WTC11 (cell line): ENCODE data around the gene ZNF516. TPM values are rescaled to one million over a fixed set of nuclear protein-coding genes. Genes with fewer than 3 reads are reported as not detected.

Source experiments
- ATAC-seq: fragments of 200-7000 bp; cut with Tn5 transposase; 2 replicates; pipeline ENCODE4 v1.10.0; 2021; ENCODE audit warnings: mild to moderate bottlenecking, moderate library complexity
- CTCF ChIA-PET: fragments of 300-600 bp; sonication (Branson Sonifier 250); formaldehyde crosslinking; loops from one replicate; lab custom pipeline; 2021; ENCODE audit warnings: antibody characterized with exemption; lab: Charles Lee
- POLR2A ChIA-PET: fragments of 350-600 bp; sonication (Branson Sonifier 250); formaldehyde crosslinking; loops from one replicate; lab custom pipeline; 2021; ENCODE audit warnings: antibody characterized with exemption; lab: Charles Lee
- DNase-seq: peaks from one replicate; pipeline ENCODE4 v3.0.0; 2021; ENCODE audit warnings: low spot score
- H3K27ac Mint-ChIP-seq: 2 replicates; pipeline ENCODE4 v1.8.0; 2021; ENCODE audit warnings: mixed read lengths
- H3K27me3 Mint-ChIP-seq: 2 replicates; pipeline ENCODE4 v1.8.0; 2021; ENCODE audit warnings: low read depth, mild to moderate bottlenecking, moderate library complexity, mixed read lengths
- H3K36me3 Mint-ChIP-seq: 2 replicates; pipeline ENCODE4 v1.8.0; 2021; ENCODE audit warnings: mixed read lengths
- H3K4me1 Mint-ChIP-seq: 2 replicates; pipeline ENCODE4 v1.8.0; 2022; ENCODE audit warnings: mixed read lengths
- H3K4me3 Mint-ChIP-seq: 2 replicates; pipeline ENCODE4 v1.8.0; 2021; ENCODE audit warnings: mild to moderate bottlenecking, moderate library complexity, mixed read lengths
- H3K9me3 Mint-ChIP-seq: 2 replicates; pipeline ENCODE4 v1.8.0; 2021; ENCODE audit warnings: mixed read lengths
- ARID4B ChIP-seq: sonication (generic); formaldehyde crosslinking; IDR thresholded peaks from 2 replicates; pipeline ENCODE4 v1.8.0; 2023; ENCODE audit warnings: missing genetic modification reagents, mild to moderate bottlenecking, borderline replicate concordance
- CDX4 ChIP-seq: fragments of 250-450 bp; sonication (Bioruptor Pico); IDR thresholded peaks from 2 replicates; pipeline ENCODE4 v1.9.0; 2021; ENCODE audit warnings: moderate library complexity, mild to moderate bottlenecking, inconsistent platforms, borderline replicate concordance
- ETV6 ChIP-seq: sonication (generic); formaldehyde crosslinking; IDR thresholded peaks from 2 replicates; pipeline ENCODE4 v1.8.1; 2022; ENCODE audit warnings: mild to moderate bottlenecking, missing genetic modification reagents
- FOXP4 ChIP-seq: sonication (generic); formaldehyde crosslinking; IDR thresholded peaks from 2 replicates; pipeline ENCODE4 v1.8.0; 2022; ENCODE audit warnings: mild to moderate bottlenecking, missing genetic modification reagents
- GABPB1 ChIP-seq: sonication (generic); formaldehyde crosslinking; IDR thresholded peaks from 2 replicates; pipeline ENCODE4 v1.8.1; 2023; ENCODE audit warnings: mild to moderate bottlenecking, missing genetic modification reagents
- MXD4 ChIP-seq: fragments of 250-450 bp; sonication (Bioruptor Pico); IDR thresholded peaks from 2 replicates; pipeline ENCODE4 v1.8.0; 2021; ENCODE audit warnings: mild to moderate bottlenecking, moderate library complexity, borderline replicate concordance
- ZBTB21 ChIP-seq: sonication (generic); formaldehyde crosslinking; IDR thresholded peaks from 2 replicates; pipeline ENCODE4 v1.8.1; 2023; ENCODE audit warnings: mild to moderate bottlenecking, missing genetic modification reagents, borderline replicate concordance
- ZNF281 ChIP-seq: sonication (generic); formaldehyde crosslinking; IDR thresholded peaks from 2 replicates; pipeline ENCODE4 v1.8.0; 2023; ENCODE audit warnings: mild to moderate bottlenecking, missing genetic modification reagents
- total RNA-seq: library from RNA; stranded (reverse); gene quantifications from 3 replicates; pipeline ENCODE4 v1.2.3, GENCODE V29; 2021

The ZNF516 gene
- total RNA-seq, 1 experiment from 2014 or later, result 58.6 TPM

- POLR2A ChIA-PET, result interaction anchor here (1.4 kb wide), 1 partner anchor 124 kb away, joined by 6 read pairs; no protein-coding TSS in a partner anchor
- H3K27ac Mint-ChIP-seq, result peak overlapping the region; percentile 92
These were observed 572 bp upstream of the ZNF516 start for GRCh38 chr18:76495435-76496193.

More at GRCh38 chr18:76495435-76496193, 572 bp upstream of the ZNF516 start:
- ATAC-seq (peak; percentile 12), DNase-seq (peak; percentile 66)
- no peaks in the 10 kb centered on the region for H3K9me3 Mint-ChIP-seq
- H3K36me3 Mint-ChIP-seq, result no peaks in the 10 kb centered on the region
- peaks cover 32% of the 10 kb centered on the region for H3K4me1 Mint-ChIP-seq
- H3K4me3 Mint-ChIP-seq, result peak overlapping the region; percentile 92
- CTCF ChIA-PET, result interaction anchor here (1.1 to 2.0 kb wide), 6 partner anchors 8 to 214 kb away, joined by 3 to 10 read pairs (median 4); no protein-coding TSS in a partner anchor
- H3K27me3 Mint-ChIP-seq, result peaks cover 61% of the 10 kb centered on the region
- TF ChIP-seq FOXP4 (CRISPR knock-in tag) (peak; percentile 13; the same call in 1 of the 2 replicates), ARID4B (CRISPR knock-in tag) (no peak), CDX4 (CRISPR knock-in tag) (no peak), ZBTB21 (CRISPR knock-in tag) (0 out of 2 replicates have a peak, but pooled peaks have one; percentile 37), GABPB1 (CRISPR knock-in tag) (0 out of 2 replicates have a peak, but pooled peaks have one; percentile 21), ZNF281 (CRISPR knock-in tag) (no peak), MXD4 (no peak), ETV6 (CRISPR knock-in tag) (peak; percentile 63)
